ENCODE measurements around the gene PGAM1.
"Not testable (repeated sequence)": the region's sequence is repeated elsewhere in the genome, so short reads cannot be mapped to it uniquely, and the experiment has no call there.

The PGAM1 gene

DNA sequence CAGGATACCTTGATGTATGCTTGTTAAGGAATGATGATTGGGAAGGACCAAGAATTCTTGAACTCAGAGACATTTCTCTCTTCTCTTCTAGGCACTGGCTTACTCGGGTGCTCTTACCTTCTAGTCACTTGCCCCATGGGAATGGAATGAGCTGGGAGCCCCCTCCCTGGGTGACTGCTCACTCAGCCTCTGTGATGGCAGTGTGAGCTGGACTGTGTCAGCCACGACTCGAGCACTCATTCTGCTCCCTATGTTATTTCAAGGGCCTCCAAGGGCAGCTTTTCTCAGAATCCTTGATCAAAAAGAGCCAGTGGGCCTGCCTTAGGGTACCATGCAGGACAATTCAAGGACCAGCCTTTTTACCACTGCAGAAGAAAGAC lies 30.7 kb downstream of the PGAM1 start:
- no peak for DNase-seq (ENCODE audit: low read depth)

DNA sequence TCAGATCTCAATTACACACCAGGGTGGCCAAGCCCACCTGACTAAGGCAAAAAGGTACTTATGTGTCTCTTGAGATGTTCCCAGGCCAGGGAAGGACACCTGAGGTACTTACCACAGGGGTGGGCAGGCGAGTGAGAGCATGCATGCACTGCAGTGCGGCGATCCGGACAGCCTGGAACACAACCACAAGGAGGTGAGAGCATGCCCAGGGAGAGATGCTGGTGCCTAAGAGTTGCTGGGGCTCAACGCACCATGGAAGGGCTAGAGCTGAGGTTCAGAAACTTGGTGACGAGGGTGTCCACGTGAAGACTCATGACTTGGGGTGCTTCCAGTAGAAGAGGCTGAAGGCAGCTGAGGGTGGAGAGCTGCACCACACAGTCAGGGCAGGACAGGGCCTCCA lies 33.1 kb downstream of the PGAM1 start:
- no peak for DNase-seq (ENCODE audit: low read depth)

DNA sequence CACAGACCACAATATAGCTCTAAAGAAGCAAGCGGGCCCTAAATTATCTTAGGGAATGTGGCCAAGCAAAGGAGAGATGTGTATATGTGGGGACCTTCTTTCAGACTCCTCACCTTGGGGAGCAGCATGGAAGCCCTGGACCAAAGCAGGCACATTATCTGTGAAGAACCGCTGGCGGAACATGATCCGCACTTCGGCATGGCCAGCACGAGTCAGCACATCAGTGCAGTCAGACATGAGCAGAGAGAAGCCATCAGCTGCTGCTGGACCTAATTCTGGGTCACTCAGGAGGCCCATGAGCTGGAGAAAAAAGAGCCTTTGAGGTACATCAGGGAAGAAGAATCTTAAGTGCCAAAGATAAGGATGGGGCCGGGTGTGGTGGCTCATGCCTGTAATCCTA lies 33.9 kb downstream of the PGAM1 start:
- no peak for DNase-seq (ENCODE audit: low read depth)

DNA sequence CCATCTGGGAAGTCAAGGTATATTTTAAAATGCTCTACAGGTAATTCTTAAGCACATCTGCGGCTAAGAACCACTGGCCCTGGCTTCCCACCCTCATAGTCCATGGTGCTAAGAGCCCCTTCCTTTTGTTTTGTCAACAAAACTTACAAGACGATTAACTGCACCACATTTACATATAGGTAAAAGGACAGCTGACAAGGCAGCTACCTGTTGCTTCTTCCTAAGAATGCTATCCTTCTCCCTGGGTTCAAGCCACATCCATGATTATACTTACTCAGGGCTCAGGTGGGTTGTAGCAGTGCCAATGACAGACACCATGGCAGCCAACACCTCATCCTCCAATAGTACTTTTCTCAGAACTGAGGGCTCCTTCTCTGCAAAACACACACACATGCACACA lies 36.3 kb downstream of the PGAM1 start:
- DNase-seq (ENCODE audit: low read depth): no peak

DNA sequence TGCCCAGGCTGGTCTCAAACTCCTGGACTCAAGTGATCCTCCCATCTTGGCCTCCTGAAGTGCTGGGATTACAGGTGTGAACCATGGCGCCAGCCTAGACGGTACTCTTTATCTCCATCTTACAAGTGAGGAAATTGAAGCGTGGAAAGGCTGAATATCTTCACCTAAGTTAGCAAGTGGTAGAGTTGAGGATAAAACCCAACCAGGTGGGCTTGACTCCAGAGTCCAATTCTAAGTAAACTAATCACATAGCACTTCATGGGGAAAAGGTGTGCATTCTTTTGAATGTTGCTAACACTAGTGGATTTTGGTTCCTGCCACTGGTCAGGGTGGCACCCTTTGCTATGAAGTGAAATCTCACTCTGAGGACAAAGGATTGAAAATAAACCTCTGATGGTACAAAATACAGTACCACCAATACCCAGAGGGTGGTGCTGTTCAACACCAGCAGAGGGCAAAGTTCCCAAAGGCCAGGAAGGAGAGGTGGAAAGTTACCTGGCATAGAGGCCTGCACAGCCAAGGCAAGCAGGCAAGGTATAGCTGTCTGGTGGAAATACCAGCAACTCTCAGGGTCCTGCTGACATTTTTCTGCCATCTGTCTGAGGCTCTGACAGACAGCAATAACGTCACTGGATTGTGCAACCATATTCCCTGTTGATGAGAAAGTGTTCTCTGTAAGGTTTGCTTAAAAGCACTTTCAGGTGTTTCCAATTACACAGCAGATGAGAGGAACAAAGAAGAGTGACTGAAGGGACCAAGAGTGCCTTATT lies 37.6 kb downstream of the PGAM1 start:
- no peak for DNase-seq (ENCODE audit: low read depth)

DNA sequence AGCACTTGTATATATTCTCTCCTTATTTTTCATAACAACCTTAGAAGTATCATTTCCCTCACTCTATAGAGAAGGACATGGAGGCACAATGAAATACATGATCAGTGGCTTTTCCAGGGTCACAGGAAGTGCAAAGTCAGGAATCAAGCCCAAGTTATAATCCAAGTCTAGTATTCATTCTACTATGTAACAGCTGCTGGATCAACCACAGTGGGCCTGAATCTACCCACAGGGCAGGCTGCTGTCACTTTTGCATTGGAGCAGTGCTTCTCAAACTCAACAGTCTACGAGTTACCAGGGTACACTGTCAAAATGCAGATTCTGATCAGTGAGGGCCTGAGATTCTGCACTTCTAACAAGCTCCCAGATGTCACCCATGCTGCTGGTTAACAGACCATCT lies 38.2 kb downstream of the PGAM1 start:
- DNase-seq (ENCODE audit: low read depth): no peak

DNA sequence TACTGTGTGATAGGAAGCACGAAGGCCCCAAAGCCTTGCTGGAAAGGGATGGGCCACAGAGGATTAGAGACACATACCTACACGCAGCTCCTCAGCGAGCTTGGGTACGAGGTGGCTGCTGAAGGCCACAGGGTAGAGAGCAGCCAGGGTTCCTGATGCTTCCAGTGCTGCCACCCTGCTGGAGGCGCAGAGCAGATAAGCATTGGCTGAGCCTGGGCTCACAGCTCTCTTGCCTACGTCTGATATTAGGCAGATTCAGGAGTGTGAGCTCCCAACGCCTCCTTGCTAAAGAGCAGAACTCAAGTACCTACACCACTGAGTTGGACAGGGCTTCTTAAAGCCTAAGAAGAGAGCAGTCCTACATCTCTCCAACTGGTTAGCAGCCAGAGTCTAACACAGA lies 40.0 kb downstream of the PGAM1 start:
- DNase-seq (ENCODE audit: low read depth): no peak

DNA sequence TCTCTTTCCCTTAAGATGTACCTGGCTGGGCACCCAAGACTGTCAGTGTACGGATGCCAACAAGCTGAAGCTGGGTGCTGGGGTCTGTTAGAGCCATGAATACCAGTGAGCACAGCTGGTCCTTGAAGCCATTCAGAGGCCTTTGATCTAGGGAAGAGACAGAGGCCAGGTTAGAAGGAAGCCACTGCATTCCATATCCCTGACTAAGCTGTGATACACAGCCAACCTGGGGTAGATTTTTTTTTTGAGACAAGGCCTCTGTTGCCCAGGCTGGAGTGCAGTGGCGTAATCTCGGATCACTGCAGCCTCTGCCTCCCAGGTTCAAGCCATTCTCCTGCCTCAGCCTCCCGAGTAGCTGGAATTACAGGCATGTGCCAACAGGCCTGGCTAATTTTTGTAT lies 40.8 kb downstream of the PGAM1 start:
- DNase-seq (ENCODE audit: low read depth): no peak

DNA sequence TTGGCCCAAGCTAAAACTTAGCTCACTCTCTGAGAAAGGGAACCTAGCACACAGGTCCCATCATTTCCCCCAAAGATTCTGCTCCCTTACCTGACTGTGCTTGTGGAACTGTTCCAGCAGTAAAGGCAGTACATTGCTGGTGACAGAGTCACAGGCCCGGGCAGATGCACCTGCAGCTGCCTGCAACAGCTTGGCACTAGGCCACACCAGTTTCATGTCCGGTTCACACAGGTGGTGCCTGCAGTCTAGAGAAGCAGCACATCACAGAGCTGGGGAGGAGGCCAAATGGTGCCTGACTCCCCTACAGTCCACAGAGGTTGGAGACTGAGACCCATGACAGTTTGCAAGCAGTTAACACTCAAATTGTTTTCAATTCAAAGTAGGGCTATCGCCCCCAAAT lies 42.2 kb downstream of the PGAM1 start:
- DNase-seq (ENCODE audit: low read depth): no peak

DNA sequence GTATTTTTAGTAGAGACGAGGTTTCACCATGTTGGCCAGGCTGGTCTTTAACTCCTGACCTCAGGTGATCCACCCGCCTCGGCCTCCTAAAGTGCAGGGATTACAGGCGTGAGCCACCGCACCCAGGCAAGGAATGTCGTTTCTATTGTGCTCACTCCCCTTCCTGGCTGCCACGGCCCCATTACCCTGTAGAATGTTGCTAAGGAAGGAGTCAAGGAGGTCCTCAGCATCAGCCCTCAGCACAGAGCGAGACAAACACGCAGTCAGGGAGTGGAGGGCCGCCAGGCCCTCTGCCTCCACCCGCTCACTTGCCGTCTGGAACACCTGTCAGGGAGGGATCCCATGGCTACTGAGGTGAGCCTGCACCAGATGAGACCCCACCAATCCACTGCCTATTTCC lies 42.8 kb downstream of the PGAM1 start:
- not testable (repeated sequence) for DNase-seq (ENCODE audit: low read depth)

DNA sequence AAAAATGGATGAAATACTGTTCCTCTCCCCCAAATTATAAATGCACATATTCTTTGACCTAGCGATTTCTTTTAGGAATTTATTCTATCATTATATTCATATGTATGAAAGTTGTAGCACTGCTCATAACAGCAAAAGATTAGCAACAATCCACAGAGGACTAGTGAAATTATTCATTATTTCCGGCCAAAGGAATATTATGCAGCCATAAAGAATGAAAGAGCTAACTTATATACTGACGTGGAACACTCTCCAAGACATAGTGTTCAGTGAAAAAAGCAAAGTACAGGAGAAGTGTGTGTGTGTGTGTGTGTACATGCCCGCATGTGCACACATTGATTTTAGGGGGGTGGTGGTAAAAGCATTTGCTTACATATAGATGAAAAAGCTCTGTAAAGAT lies 48.9 kb downstream of the PGAM1 start:
- no peak for DNase-seq (ENCODE audit: low read depth)

DNA sequence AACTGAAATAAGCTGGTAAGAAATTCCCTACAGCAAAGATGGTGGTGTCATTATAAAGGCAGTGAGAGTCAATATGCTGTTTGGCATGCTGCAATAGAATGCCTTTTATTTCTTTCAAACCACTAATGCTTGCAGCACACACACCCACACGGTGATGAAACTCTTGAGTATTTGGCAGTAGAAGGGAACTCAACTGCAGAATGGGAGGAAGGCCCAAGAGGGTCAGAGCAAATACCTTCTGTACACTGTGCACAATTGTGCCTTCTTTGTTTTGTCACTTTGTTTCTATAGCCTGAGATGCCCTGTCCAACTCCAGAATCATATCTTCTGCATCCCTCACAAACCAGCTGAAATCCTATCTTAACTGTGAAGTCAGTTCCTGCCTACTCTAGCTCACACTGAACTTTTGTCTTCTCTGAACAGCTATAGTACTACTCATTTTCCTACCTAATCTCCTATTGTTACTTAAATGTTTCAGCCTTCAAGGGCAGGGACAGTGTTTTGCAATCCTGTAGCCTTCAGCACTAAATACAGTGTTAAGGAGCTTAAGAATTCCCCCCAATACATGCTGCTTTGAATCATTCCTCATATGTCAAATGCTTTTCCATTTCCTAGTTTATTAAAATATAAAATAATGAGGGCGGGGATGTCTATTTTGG lies 50.1 kb downstream of the PGAM1 start:
- DNase-seq (ENCODE audit: low read depth): no peak

DNA sequence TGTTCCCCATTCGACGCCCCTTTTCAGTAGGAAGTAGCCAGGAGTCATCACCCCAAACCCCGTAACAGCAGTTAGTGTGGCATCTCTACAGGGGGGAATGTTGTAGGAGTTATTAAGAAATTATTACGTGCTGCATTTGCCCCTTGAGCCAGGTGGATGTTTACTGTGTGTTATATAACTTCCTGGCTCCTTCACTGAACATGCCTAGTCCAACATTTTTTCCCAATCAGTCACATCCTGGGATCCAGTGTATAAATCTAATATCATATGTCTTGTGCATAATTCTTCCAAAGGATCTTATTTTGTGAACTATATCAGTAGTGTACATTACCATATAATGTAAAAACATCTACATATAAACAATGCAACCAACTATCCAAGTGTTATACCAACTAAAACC lies 53.4 kb downstream of the PGAM1 start:
- DNase-seq (ENCODE audit: low read depth): not testable (repeated sequence)

DNA sequence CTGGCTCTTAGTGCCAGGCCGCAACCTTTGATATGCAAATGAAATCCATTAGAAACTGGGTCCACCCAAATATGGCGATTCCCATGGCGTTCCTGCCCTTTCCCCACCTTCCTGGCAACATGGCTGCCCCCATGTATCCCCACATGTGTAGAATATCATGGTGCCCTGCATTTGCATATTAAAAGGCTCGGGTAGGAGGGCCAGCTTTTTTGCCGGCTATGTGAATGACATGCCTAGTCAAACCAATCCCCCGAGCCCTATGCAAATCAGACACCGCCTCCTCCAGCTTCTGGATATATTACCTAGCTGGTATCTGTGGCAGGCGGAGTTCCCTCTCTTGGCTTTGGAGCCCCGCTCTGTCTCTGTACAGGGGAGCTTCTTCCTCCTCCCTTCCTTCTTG lies 53.9 kb downstream of the PGAM1 start:
- DNase-seq (ENCODE audit: low read depth): no peak

DNA sequence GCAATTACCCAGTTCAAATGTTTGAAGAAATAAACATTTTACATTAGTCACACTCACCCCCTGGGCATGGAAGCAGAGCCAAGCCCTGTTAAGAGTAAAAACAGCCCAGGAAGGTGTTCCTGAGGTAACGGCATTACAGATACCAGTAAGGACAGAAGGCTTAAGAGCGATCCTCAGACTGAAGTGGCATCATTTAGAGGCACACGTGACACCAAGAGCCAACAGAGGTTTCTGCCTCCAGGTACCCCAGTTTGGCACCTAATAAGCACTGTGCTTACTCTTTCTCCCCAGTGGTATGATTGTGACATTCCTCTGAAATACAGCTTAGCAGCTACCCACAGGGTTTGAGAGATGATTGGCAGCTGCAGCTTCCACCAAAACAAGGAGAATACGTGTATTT lies 55.1 kb downstream of the PGAM1 start:
- DNase-seq (ENCODE audit: low read depth): no peak

DNA sequence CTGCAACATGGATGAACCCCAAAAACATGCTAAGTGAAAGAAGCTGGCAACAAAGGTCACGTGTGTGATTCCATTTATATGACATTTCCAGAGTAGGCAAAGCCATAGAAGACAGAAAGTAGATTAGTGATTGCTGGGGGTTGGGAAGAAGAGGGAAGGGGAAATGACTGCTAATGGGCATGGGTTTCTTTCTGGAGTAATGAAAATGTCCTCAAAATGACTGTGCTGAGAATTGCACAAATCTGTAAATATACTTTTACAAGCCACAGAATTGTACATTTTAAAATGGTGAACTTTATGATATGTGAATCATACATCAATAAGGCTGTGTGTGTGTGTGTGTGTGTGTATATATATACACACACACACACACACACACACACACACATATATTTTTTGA lies 56.4 kb downstream of the PGAM1 start:
- no peak for DNase-seq (ENCODE audit: low read depth)

Data from stimulated activated CD8-positive, alpha-beta memory T cell treated with anti-CD3 and anti-CD28 coated beads, Interleukin-12 subunit alpha, Interleukin-12 subunit beta, amount 100 ng/mL, for 4 hours (primary cell).